Duodenal mucosa (tissue), 2 donors: Measurements from ENCODE around the gene SPTAN1.
A peak's percentile ranks its signal among the peaks of the same experiment; 100 is the strongest.
"Not testable (repeated sequence)": the region's sequence is repeated elsewhere in the genome, so short reads cannot be mapped to it uniquely, and the experiment has no call there.

Experiments
- H3K27ac ChIP-seq: one replicate; pipeline ENCODE4 v1.7.0; 2013; ENCODE audit warnings: low read depth, low read length
- H3K27me3 ChIP-seq, 2 donors: one replicate each; pipeline ENCODE4 v1.7.0; 2013; ENCODE audit warnings: low read length in 2 of 2, control low read depth in 1 of 2; ENCODE audit not compliant: insufficient read depth in 2 of 2, control insufficient read depth in 1 of 2
- H3K36me3 ChIP-seq, 2 donors: one replicate each; pipeline ENCODE4 v1.7.0; 2013; ENCODE audit warnings: low read length in 2 of 2, control low read depth in 1 of 2; ENCODE audit not compliant: insufficient read depth in 2 of 2, control insufficient read depth in 1 of 2
- H3K4me1 ChIP-seq, 2 donors: one replicate each; pipeline ENCODE4 v1.7.0; 2013; ENCODE audit warnings: low read length in 2 of 2, control low read depth in 1 of 2; ENCODE audit not compliant: insufficient read depth in 2 of 2, control insufficient read depth in 1 of 2
- H3K4me3 ChIP-seq, 2 donors: one replicate each; pipeline ENCODE4 v1.7.0; 2013; ENCODE audit warnings: low read length in 2 of 2, low read depth in 1 of 2
- H3K9ac ChIP-seq, 2 donors: one replicate each; pipeline ENCODE4 v1.7.0; 2013; ENCODE audit warnings: low read length in 2 of 2, low read depth in 1 of 2
- H3K9me3 ChIP-seq, 2 donors: one replicate each; pipeline ENCODE4 v1.7.0; 2013; ENCODE audit warnings: low read length in 2 of 2, control low read depth in 1 of 2; ENCODE audit not compliant: control insufficient read depth in 1 of 2

SPTAN1 gene

GRCh38 chr9:128552153-128552743, at the start of gene SPTAN1:
TSS of gene SPTAN1 (plus strand) at chr9:128552587. CDS start at chr9:128566741, 14,154 bp downstream.
- H3K36me3 ChIP-seq = no peaks in the 10 kb centered on the region
- H3K27me3 ChIP-seq = no peaks in the 10 kb centered on the region
- H3K4me3 ChIP-seq = peak within 1 kb of the TSS; percentile 86
- no peaks in the 10 kb centered on the region for H3K9me3 ChIP-seq
- H3K27ac ChIP-seq = peak within 1 kb of the TSS; percentile 79
- peak within 1 kb of the TSS; percentile 73 to 91 for H3K9ac ChIP-seq
- peaks cover 29 to 30% of the 10 kb centered on the region in 2 donors for H3K4me1 ChIP-seq

- not testable (repeated sequence) for H3K27ac ChIP-seq
Observed at GRCh38 chr9:128503415-128503825, 49.0 kb upstream of the SPTAN1 start.

GRCh38 chr9:128503870-128504269, 48.5 kb upstream of the SPTAN1 start:
- peaks cover 3 to 12% of the 10 kb centered on the region in 2 donors for H3K36me3 ChIP-seq
- peak overlapping the region; percentile 95 for H3K9ac ChIP-seq
- peaks cover 6 to 14% of the 10 kb centered on the region in 2 donors for H3K4me1 ChIP-seq
- no peaks in the 10 kb centered on the region for H3K27me3 ChIP-seq
- H3K9me3 ChIP-seq = no peaks in the 10 kb centered on the region
- no peak overlapping the region for H3K27ac ChIP-seq
- peak overlapping the region; percentile 98 to 99 for H3K4me3 ChIP-seq

More at GRCh38 chr9:128503415-128503825, 49.0 kb upstream of the SPTAN1 start:
- Histone ChIP-seq H3K4me1 (peaks cover 6 to 14% of the 10 kb centered on the region in 2 donors), H3K36me3 (peaks cover 3 to 12% of the 10 kb centered on the region in 2 donors), H3K9ac (peak overlapping the region; percentile 95), H3K4me3 (peak overlapping the region; percentile 98 to 99)
- H3K27me3 ChIP-seq, H3K9me3 ChIP-seq: not testable (repeated sequence)

GRCh38 chr9:128504485-128505413, 47.6 kb upstream of the SPTAN1 start, which contains the start of gene GLE1:
TSS of gene GLE1 (plus strand) at chr9:128504719. CDS start at chr9:128504806, 87 bp downstream.
- peaks cover 7 to 13% of the 10 kb centered on the region in 2 donors for H3K36me3 ChIP-seq
- H3K9ac ChIP-seq = peak within 1 kb of the TSS; percentile 95
- no peaks in the 10 kb centered on the region for H3K27me3 ChIP-seq
- no peaks in the 10 kb centered on the region for H3K9me3 ChIP-seq
- H3K27ac ChIP-seq = peak within 1 kb of the TSS; percentile 67
- peaks cover 6 to 14% of the 10 kb centered on the region in 2 donors for H3K4me1 ChIP-seq
- peak within 1 kb of the TSS; percentile 98 to 99 for H3K4me3 ChIP-seq

- H3K27ac ChIP-seq = no peak overlapping the region
- H3K4me3 ChIP-seq = peak overlapping the region; percentile 98 to 99
- no peaks in the 10 kb centered on the region for H3K27me3 ChIP-seq
- H3K9ac ChIP-seq = peak overlapping the region; percentile 95
- peaks cover 6 to 14% of the 10 kb centered on the region in 2 donors for H3K4me1 ChIP-seq
- H3K9me3 ChIP-seq = no peaks in the 10 kb centered on the region
- peaks cover 7 to 19% of the 10 kb centered on the region in 2 donors for H3K36me3 ChIP-seq
Observed at GRCh38 chr9:128505414-128505765, 47.0 kb upstream of the SPTAN1 start.

- Histone ChIP-seq H3K9ac (peak overlapping the region in 1 of 2 donors; percentile 95), H3K36me3 (peaks cover 7 to 24% of the 10 kb centered on the region in 2 donors), H3K4me3 (peak overlapping the region in 1 of 2 donors; percentile 99), H3K4me1 (peaks cover 6 to 14% of the 10 kb centered on the region in 2 donors)
- not testable (repeated sequence) for H3K27me3 ChIP-seq, H3K9me3 ChIP-seq, H3K27ac ChIP-seq
Observed at GRCh38 chr9:128505906-128506305, 46.5 kb upstream of the SPTAN1 start.

- H3K9me3 ChIP-seq = no peaks in the 10 kb centered on the region
- peaks cover 22 to 50% of the 10 kb centered on the region in 2 donors for H3K36me3 ChIP-seq
- no peak overlapping the region for H3K9ac ChIP-seq
- H3K4me3 ChIP-seq = no peak overlapping the region
- H3K27ac ChIP-seq = no peak overlapping the region
- no peaks in the 10 kb centered on the region for H3K27me3 ChIP-seq
- no peaks in the 10 kb centered on the region for H3K4me1 ChIP-seq
Observed at GRCh38 chr9:128512820-128513219, 39.6 kb upstream of the SPTAN1 start.

GRCh38 chr9:128521956-128522355, 30.4 kb upstream of the SPTAN1 start:
- Histone ChIP-seq H3K4me3 (no peak overlapping the region), H3K9me3 (no peaks in the 10 kb centered on the region), H3K27ac (no peak overlapping the region), H3K9ac (no peak overlapping the region), H3K4me1 (no peaks in the 10 kb centered on the region), H3K36me3 (peaks cover 14 to 58% of the 10 kb centered on the region in 2 donors), H3K27me3 (no peaks in the 10 kb centered on the region)

GRCh38 chr9:128523199-128523925, 29.0 kb upstream of the SPTAN1 start:
- H3K27me3 ChIP-seq = no peaks in the 10 kb centered on the region
- no peak overlapping the region for H3K27ac ChIP-seq
- no peak overlapping the region for H3K4me3 ChIP-seq
- peaks cover 13 to 66% of the 10 kb centered on the region in 2 donors for H3K36me3 ChIP-seq
- no peak overlapping the region for H3K9ac ChIP-seq
- H3K4me1 ChIP-seq = no peaks in the 10 kb centered on the region
- H3K9me3 ChIP-seq = no peaks in the 10 kb centered on the region
